ENCODE data around the gene COQ5. TPM values are rescaled to one million over a fixed set of nuclear protein-coding genes. Genes with fewer than 3 reads are reported as not detected.
"Not testable (repeated sequence)": the region's sequence is repeated elsewhere in the genome, so short reads cannot be mapped to it uniquely, and the experiment has no call there.

Gene COQ5
- total RNA-seq, 1 experiment from 2014 or later = 35.9 TPM

- in situ Hi-C loops (cut with HindIII; ENCODE audit: low pct_unique_long_range_greater_than_20kb, low sequenced_read_pairs) = no loop called here
Measured at GRCh38 chr12:120490833-120491512, 38.0 kb downstream of the COQ5 start.

GRCh38 chr12:120490325-120490724, 38.6 kb downstream of the COQ5 start:
- no peak for DNase-seq (ENCODE audit: low read depth)
- in situ Hi-C loops (cut with HindIII; ENCODE audit: low pct_unique_long_range_greater_than_20kb, low sequenced_read_pairs) = no loop called here

More at GRCh38 chr12:120490833-120491512, 38.0 kb downstream of the COQ5 start:
- no peak for DNase-seq (ENCODE audit: low read depth)

GRCh38 chr12:120489018-120489417, 39.9 kb downstream of the COQ5 start:
- peak; percentile 19 for DNase-seq (ENCODE audit: low read depth)
- in situ Hi-C loops (cut with HindIII; ENCODE audit: low pct_unique_long_range_greater_than_20kb, low sequenced_read_pairs) = no loop called here

- DNase-seq (ENCODE audit: low read depth) = no peak
- in situ Hi-C loops (cut with HindIII; ENCODE audit: low pct_unique_long_range_greater_than_20kb, low sequenced_read_pairs) = no loop called here
Measured at GRCh38 chr12:120488057-120488640, 40.8 kb downstream of the COQ5 start.

GRCh38 chr12:120487552-120487951, 41.4 kb downstream of the COQ5 start:
- DNase-seq (ENCODE audit: low read depth); in situ Hi-C loops (cut with HindIII; ENCODE audit: low pct_unique_long_range_greater_than_20kb, low sequenced_read_pairs): not testable (repeated sequence)

GRCh38 chr12:120485961-120486881, 42.7 kb downstream of the COQ5 start:
- in situ Hi-C loops (cut with HindIII; ENCODE audit: low pct_unique_long_range_greater_than_20kb, low sequenced_read_pairs) = no loop called here
- no peak for DNase-seq (ENCODE audit: low read depth)

- no peak for DNase-seq (ENCODE audit: low read depth)
- in situ Hi-C loops (cut with HindIII; ENCODE audit: low pct_unique_long_range_greater_than_20kb, low sequenced_read_pairs) = no loop called here
Measured at GRCh38 chr12:120483621-120484020, 45.3 kb downstream of the COQ5 start.

- in situ Hi-C loops (cut with HindIII; ENCODE audit: low pct_unique_long_range_greater_than_20kb, low sequenced_read_pairs) = no loop called here
- no peak for DNase-seq (ENCODE audit: low read depth)
Measured at GRCh38 chr12:120481022-120481767, 47.8 kb downstream of the COQ5 start.

- no peak for DNase-seq (ENCODE audit: low read depth)
- in situ Hi-C loops (cut with HindIII; ENCODE audit: low pct_unique_long_range_greater_than_20kb, low sequenced_read_pairs) = no loop called here
Measured at GRCh38 chr12:120480211-120480610, 48.7 kb downstream of the COQ5 start.

- no peak for DNase-seq (ENCODE audit: low read depth)
- in situ Hi-C loops (cut with HindIII; ENCODE audit: low pct_unique_long_range_greater_than_20kb, low sequenced_read_pairs) = no loop called here
Measured at GRCh38 chr12:120479458-120479857, 49.5 kb downstream of the COQ5 start.

GRCh38 chr12:120475643-120476042, 53.3 kb downstream of the COQ5 start:
- in situ Hi-C loops (cut with HindIII; ENCODE audit: low pct_unique_long_range_greater_than_20kb, low sequenced_read_pairs) = no loop called here

GRCh38 chr12:120474616-120474960, 54.4 kb downstream of the COQ5 start:
- peak; percentile 86 for DNase-seq (ENCODE audit: low read depth)

More at GRCh38 chr12:120475643-120476042, 53.3 kb downstream of the COQ5 start:
- DNase-seq (ENCODE audit: low read depth) = no peak

GRCh38 chr12:120473807-120474615, 54.9 kb downstream of the COQ5 start:
- DNase-seq (ENCODE audit: low read depth) = no peak
- in situ Hi-C loops (cut with HindIII; ENCODE audit: low pct_unique_long_range_greater_than_20kb, low sequenced_read_pairs) = no loop called here

More at GRCh38 chr12:120474616-120474960, 54.4 kb downstream of the COQ5 start:
- in situ Hi-C loops (cut with HindIII; ENCODE audit: low pct_unique_long_range_greater_than_20kb, low sequenced_read_pairs) = no loop called here

- in situ Hi-C loops (cut with HindIII; ENCODE audit: low pct_unique_long_range_greater_than_20kb, low sequenced_read_pairs) = no loop called here
- no peak for DNase-seq (ENCODE audit: low read depth)
Measured at GRCh38 chr12:120472521-120472920, 56.4 kb downstream of the COQ5 start.

- DNase-seq (ENCODE audit: low read depth) = no peak
- in situ Hi-C loops (cut with HindIII; ENCODE audit: low pct_unique_long_range_greater_than_20kb, low sequenced_read_pairs) = no loop called here
Measured at GRCh38 chr12:120470150-120470784, 58.7 kb downstream of the COQ5 start.

- DNase-seq (ENCODE audit: low read depth) = peak; percentile 93
- in situ Hi-C loops (cut with HindIII; ENCODE audit: low pct_unique_long_range_greater_than_20kb, low sequenced_read_pairs) = no loop called here
Measured at GRCh38 chr12:120469450-120470149, 59.4 kb downstream of the COQ5 start, which contains the start of gene SRSF9. TSS of gene SRSF9 (minus strand) at chr12:120469748. CDS start at chr12:120469609, 139 bp downstream.
